ENCODE results near the gene GLDN. TPM values are rescaled to one million over a fixed set of nuclear protein-coding genes. Genes with fewer than 3 reads are reported as not detected.
A peak's percentile ranks its signal among the peaks of the same experiment; 100 is the strongest.

Gene GLDN
- polyA plus RNA-seq, 2 of the 4 experiments (the other 2 are of a cell fraction), result 0.03 to 0.25 TPM

- ATAC-seq (no peak), DNase-seq (ENCODE audit: low read depth in 1 of 2, low spot score in 1 of 2) (no peak), FAIRE-seq (no peak)
- Histone ChIP-seq H3K4me1 (no peaks in the 10 kb centered on the region), H3K27ac (no peak overlapping the region), H3K4me2 (no peak overlapping the region), H3K9me3 (no peaks in the 10 kb centered on the region), H3K4me3 (no peak overlapping the region)
- ChIA-PET POLR2A (no interaction called here), CTCF (no interaction called here)
- 72% methylated on average over 1 of the region's 1 CpG for WGBS (ENCODE audit: missing lambda C conversion rate)
- TF ChIP-seq BCL3 (IDR thresholded peaks at IDR 0.05), result no peak
- TF ChIP-seq EHMT2 (IDR thresholded peaks at IDR 0.05; ENCODE audit: low read depth), result no peak
- no peak for TF ChIP-seq SREBF2 (IDR thresholded peaks at IDR 0.05)
- no peak for TF ChIP-seq CTCF (IDR thresholded peaks at IDR 0.05)
- no peak for TF ChIP-seq CBX2 (IDR thresholded peaks at IDR 0.05; ENCODE audit: borderline replicate concordance, low read depth)
- no peak for TF ChIP-seq NFE2L2 (conservative IDR thresholded peaks at IDR 0.05; ENCODE audit: low read length)
- no peak for TF ChIP-seq KDM5A (IDR thresholded peaks at IDR 0.05)
- no peak for TF ChIP-seq HDAC2 (IDR thresholded peaks at IDR 0.05)
- TF ChIP-seq JUNB (IDR thresholded peaks at IDR 0.05), result no peak
- no peak for TF ChIP-seq RARB (CRISPR knock-in tag; IDR thresholded peaks at IDR 0.05)
- TF ChIP-seq POLR2A (IDR thresholded peaks at IDR 0.05; ENCODE audit: low read length), result no peak
- TF ChIP-seq HOXB13 (CRISPR knock-in tag; IDR thresholded peaks at IDR 0.05; ENCODE audit: low read depth), result no peak
- TF ChIP-seq SMC3 (IDR thresholded peaks at IDR 0.05), result no peak
- no peak for TF ChIP-seq RCOR1 (IDR thresholded peaks at IDR 0.05; ENCODE audit: low read depth, low read length)
- no peak for TF ChIP-seq TP53 (CRISPR knock-in tag; IDR thresholded peaks at IDR 0.05)
- TF ChIP-seq RAD21 (conservative IDR thresholded peaks at IDR 0.05 in 1 of 2, IDR thresholded peaks at IDR 0.05 in 1 of 2), result no peak
- TF ChIP-seq KDM1A (IDR thresholded peaks at IDR 0.05; ENCODE audit: low read depth), result no peak
Measured at GRCh38 chr15:51355096-51355495, 13.6 kb downstream of the GLDN start.

- Histone ChIP-seq H3K27ac (no peak overlapping the region), H3K9me3 (no peaks in the 10 kb centered on the region), H3K4me2 (no peak overlapping the region), H3K4me3 (no peak overlapping the region), H3K4me1 (no peaks in the 10 kb centered on the region)
- ChIA-PET POLR2A (no interaction called here), CTCF (no interaction called here)
- DNase-seq (ENCODE audit: low read depth in 1 of 2, low spot score in 1 of 2) (no peak), ATAC-seq (no peak), FAIRE-seq (no peak)
- 76% methylated on average over 5 of the region's 5 CpGs for WGBS (ENCODE audit: missing lambda C conversion rate)
- no peak for TF ChIP-seq ELK1 (IDR thresholded peaks at IDR 0.05; ENCODE audit: low read depth, low read length)
- TF ChIP-seq HMGXB4 (CRISPR knock-in tag; IDR thresholded peaks at IDR 0.05; ENCODE audit: borderline replicate concordance), result no peak
- TF ChIP-seq FOXS1 (CRISPR knock-in tag; IDR thresholded peaks at IDR 0.05), result no peak
Measured at GRCh38 chr15:51356147-51356546, 14.7 kb downstream of the GLDN start.

- Histone ChIP-seq H3K9me3 (no peaks in the 10 kb centered on the region), H3K4me3 (no peak overlapping the region), H3K27ac (no peak overlapping the region), H3K4me1 (no peaks in the 10 kb centered on the region), H3K4me2 (peak overlapping the region; percentile 3; the same call in 1 of the 3 replicates)
- CTCF ChIA-PET, result no interaction called here
- ATAC-seq (no peak), DNase-seq (ENCODE audit: low read depth in 1 of 2, low spot score in 1 of 2) (no peak), FAIRE-seq (no peak)
- 88% methylated on average over 6 of the region's 6 CpGs for WGBS (ENCODE audit: missing lambda C conversion rate)
- POLR2A ChIA-PET, result no interaction called here
- TF ChIP-seq ZFP36 (IDR thresholded peaks at IDR 0.05; ENCODE audit: borderline replicate concordance, partially characterized antibody), result no peak
- no peak for TF ChIP-seq BCL3 (IDR thresholded peaks at IDR 0.05)
- no peak for TF ChIP-seq MAFK (IDR thresholded peaks at IDR 0.05; ENCODE audit: partially characterized antibody)
- no peak for TF ChIP-seq EP300 (IDR thresholded peaks at IDR 0.05)
- no peak for TF ChIP-seq KDM1A (IDR thresholded peaks at IDR 0.05; ENCODE audit: low read depth)
- TF ChIP-seq HOXA7 (CRISPR knock-in tag; IDR thresholded peaks at IDR 0.05), result no peak
- TF ChIP-seq GATA3 (IDR thresholded peaks at IDR 0.05; ENCODE audit: borderline replicate concordance), result no peak
- TF ChIP-seq FOSL2 (IDR thresholded peaks at IDR 0.05), result no peak
- TF ChIP-seq FOSL2 (CRISPR knock-in tag; IDR thresholded peaks at IDR 0.05), result no peak
- TF ChIP-seq ELK1 (IDR thresholded peaks at IDR 0.05; ENCODE audit: low read depth, low read length), result no peak
- TF ChIP-seq TFCP2L1 (CRISPR knock-in tag; IDR thresholded peaks at IDR 0.05), result no peak
- no peak for TF ChIP-seq TP53 (CRISPR knock-in tag; IDR thresholded peaks at IDR 0.05)
- no peak for TF ChIP-seq RNF2 (IDR thresholded peaks at IDR 0.05; ENCODE audit: borderline replicate concordance, low read depth)
Measured at GRCh38 chr15:51356983-51357382, 15.5 kb downstream of the GLDN start.
